GM20431 (cell line): ENCODE data around the gene PMPCA.

ENCODE experiments used
- in situ Hi-C: fragments of 300-500 bp; cut with MseI, MboI; formaldehyde crosslinking; loops from one replicate; pipeline ENCODE4 v1.15.0; 2020; ENCODE audit warnings: low sequenced_read_pairs; ENCODE audit not compliant: unreplicated experiment

The PMPCA gene

GRCh38 chr9:136473354-136473721, 62.9 kb downstream of the PMPCA start:
- in situ Hi-C loops = no loop called here
